ENCODE data around the gene VPS16. TPM values are rescaled to one million over a fixed set of nuclear protein-coding genes. Genes with fewer than 3 reads are reported as not detected.

The VPS16 gene
- total RNA-seq, 6 donors from 2014 or later, result 22.6 to 53.4 (median 38.2) TPM

DNA sequence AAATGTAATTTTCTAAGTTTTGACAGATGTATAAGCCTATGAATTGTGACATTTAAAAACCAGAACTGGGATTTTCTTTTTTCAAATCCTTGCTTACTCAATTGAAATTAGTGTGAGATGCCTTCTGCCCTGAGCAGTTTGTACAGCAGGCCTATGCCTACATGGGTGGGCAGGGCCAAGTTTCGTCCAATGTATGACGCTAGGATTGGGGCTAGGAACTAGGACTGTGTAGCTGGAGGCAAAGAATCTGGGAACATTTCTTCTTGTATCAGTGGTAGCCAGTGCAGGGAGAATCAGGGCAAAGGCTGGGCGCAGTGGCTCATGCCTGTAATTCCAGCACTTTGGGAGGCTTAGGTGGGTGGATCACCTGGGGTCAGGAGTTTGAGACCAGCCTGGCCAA is 28.8 kb downstream of the VPS16 start:
- H3K9me3 ChIP-seq, result no peaks in the 10 kb centered on the region
- no peak overlapping the region for H3K27ac ChIP-seq
- peaks cover 21 to 34% (median 26%) of the 10 kb centered on the region in 4 donors for H3K4me1 ChIP-seq
- no peak overlapping the region for H3K4me3 ChIP-seq
- peaks cover 0 to 24% (median 17%) of the 10 kb centered on the region in 4 donors for H3K36me3 ChIP-seq
- 90 to 93% methylated on average over 3 of the region's 3 CpGs for WGBS, 2 donors
- no peaks in the 10 kb centered on the region for H3K27me3 ChIP-seq
- DNase-seq (no peak), ATAC-seq (ENCODE audit: low FRiP score in 2 of 2) (no peak)
- no peak for TF ChIP-seq POLR2AphosphoS5 (IDR thresholded peaks at IDR 0.05)
- no peak for TF ChIP-seq POLR2A (IDR thresholded peaks at IDR 0.05)
- TF ChIP-seq, protein P1, sequence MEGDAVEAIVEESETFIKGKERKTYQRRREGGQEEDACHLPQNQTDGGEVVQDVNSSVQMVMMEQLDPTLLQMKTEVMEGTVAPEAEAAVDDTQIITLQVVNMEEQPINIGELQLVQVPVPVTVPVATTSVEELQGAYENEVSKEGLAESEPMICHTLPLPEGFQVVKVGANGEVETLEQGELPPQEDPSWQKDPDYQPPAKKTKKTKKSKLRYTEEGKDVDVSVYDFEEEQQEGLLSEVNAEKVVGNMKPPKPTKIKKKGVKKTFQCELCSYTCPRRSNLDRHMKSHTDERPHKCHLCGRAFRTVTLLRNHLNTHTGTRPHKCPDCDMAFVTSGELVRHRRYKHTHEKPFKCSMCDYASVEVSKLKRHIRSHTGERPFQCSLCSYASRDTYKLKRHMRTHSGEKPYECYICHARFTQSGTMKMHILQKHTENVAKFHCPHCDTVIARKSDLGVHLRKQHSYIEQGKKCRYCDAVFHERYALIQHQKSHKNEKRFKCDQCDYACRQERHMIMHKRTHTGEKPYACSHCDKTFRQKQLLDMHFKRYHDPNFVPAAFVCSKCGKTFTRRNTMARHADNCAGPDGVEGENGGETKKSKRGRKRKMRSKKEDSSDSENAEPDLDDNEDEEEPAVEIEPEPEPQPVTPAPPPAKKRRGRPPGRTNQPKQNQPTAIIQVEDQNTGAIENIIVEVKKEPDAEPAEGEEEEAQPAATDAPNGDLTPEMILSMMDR (IDR thresholded peaks at IDR 0.05), result no peak
- TF ChIP-seq EP300 (IDR thresholded peaks at IDR 0.05), result no peak

DNA sequence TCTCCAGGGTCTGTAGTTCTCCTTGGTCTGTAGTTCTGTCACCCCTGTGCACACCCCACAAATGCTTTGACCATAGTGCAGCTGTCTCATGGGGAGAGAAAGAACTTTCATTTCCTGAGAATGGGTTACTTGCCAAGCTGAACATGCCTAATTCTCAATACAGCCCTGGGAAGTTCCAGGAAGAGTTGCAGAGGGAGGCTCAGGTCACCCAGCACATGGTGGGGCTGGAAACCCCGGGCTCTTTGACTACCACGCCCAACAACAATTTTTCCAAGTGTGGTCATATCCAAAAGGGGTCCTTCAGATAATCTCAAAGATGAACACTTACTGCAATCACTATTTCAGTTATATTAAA is 30.5 kb downstream of the VPS16 start:
- H3K27me3 ChIP-seq, result no peaks in the 10 kb centered on the region
- no peaks in the 10 kb centered on the region for H3K9me3 ChIP-seq
- peaks cover 35 to 51% (median 42%) of the 10 kb centered on the region in 4 donors for H3K4me1 ChIP-seq
- no peak overlapping the region for H3K27ac ChIP-seq
- H3K36me3 ChIP-seq, result peaks cover 0 to 9% (median 4%) of the 10 kb centered on the region in 4 donors
- ATAC-seq (ENCODE audit: low FRiP score in 2 of 2) (no peak), DNase-seq (no peak)
- WGBS, 2 donors, result 36 to 50% methylated on average over 2 of the region's 2 CpGs
- H3K4me3 ChIP-seq, result no peak overlapping the region
- TF ChIP-seq, protein P1 (IDR thresholded peaks at IDR 0.05), result no peak
- TF ChIP-seq EP300 (IDR thresholded peaks at IDR 0.05), result no peak
- TF ChIP-seq POLR2A (IDR thresholded peaks at IDR 0.05), result no peak
- no peak for TF ChIP-seq POLR2AphosphoS5 (IDR thresholded peaks at IDR 0.05)

DNA sequence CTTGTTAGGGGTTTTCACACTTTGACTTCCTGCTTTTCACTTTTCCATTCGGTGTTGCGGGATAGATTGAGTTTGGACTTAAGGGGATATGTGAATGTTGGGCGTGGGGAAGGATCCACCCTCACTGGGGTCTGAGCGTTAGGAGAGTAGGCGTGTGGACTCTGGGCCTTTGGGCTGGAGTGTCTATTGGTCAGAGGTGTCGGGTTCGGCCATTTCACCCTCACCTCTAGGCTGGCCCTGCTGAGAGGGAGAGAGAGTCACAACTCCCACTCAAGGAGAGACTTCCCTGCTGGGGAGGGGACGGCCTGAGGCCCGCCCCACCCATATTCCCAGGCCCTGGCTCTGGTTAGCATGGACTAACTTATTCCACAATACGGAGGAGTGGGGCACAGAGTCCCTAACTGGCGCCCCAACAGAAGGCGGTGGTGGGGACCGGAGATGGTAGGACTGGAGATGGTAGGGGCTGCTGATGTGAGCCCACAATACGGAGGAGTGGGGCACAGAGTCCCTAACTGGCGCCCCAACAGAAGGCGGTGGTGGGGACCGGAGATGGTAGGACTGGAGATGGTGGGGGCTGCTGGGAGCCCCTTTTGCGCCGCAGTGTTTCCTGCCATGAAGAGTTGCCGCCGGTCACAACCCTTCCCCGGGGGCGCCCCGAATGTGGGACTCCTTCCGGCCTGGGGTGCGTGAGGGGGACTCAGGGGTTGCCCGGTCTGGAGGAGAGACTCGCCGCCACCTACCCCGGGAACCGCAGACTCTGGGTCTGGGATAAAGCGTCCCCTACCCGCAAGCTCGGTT is 31.3 kb downstream of the VPS16 start:
- ATAC-seq (ENCODE audit: low FRiP score in 2 of 2) (peak; percentile 5 to 28), DNase-seq (peak in 1 of 2 donors; percentile 27)
- H3K36me3 ChIP-seq, result peaks cover 0 to under 1% (median 0%) of the 10 kb centered on the region in 4 donors
- 22 to 42% methylated on average over 17 to 34 of the region's 34 CpGs for WGBS, 2 donors
- peaks cover 35 to 55% (median 44%) of the 10 kb centered on the region in 4 donors for H3K4me1 ChIP-seq
- no peaks in the 10 kb centered on the region for H3K27me3 ChIP-seq
- peak overlapping the region in 2 of 4 donors; percentile 87 to 95 for H3K27ac ChIP-seq
- TF ChIP-seq POLR2AphosphoS5 (IDR thresholded peaks at IDR 0.05), result no peak
- H3K4me3 ChIP-seq, result peak overlapping the region; percentile 40 to 98 (median 94)
- H3K9me3 ChIP-seq, result no peaks in the 10 kb centered on the region

DNA sequence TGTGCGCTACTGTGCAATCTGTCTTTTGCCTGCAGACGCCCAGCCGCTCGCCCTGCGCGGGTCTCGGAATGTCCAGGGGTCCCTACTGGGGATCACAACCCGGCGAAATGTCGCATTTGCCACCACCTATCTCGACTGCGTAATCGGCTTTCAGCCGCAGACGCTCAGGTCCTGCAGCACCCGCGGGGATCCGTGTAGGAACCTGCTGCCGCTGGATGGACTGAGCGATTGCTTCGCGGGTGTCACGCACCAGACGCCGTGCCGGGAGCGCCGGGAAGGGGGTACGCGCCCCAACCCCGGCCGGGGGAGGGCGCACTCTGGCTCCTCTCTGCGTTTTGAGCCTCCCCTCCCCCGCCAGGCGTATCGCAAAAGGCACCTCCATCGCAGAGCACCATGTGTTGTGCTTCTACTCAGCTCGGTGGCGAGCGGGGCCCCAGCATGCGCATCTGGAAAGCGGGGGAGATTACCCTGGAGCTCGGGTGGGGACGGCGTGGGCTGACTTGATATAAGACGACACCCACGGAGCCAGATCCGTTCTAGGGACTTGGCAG is 32.0 kb downstream of the VPS16 start:
- ATAC-seq (ENCODE audit: low FRiP score in 2 of 2), result peak; percentile 66 to 72
- H3K9me3 ChIP-seq, result no peaks in the 10 kb centered on the region
- DNase-seq, result peak; percentile 79 to 91
- no peaks in the 10 kb centered on the region for H3K27me3 ChIP-seq
- peaks cover 35 to 55% (median 44%) of the 10 kb centered on the region in 4 donors for H3K4me1 ChIP-seq
- peak overlapping the region; percentile 40 to 98 (median 94) for H3K4me3 ChIP-seq
- WGBS, 2 donors, result 0 to 2% methylated on average over 11 to 28 of the region's 49 CpGs
- TF ChIP-seq, protein P1 (IDR thresholded peaks at IDR 0.05), result peak in 4 of 6 experiments; percentile 22 to 47 (median 28)
- no peak for TF ChIP-seq POLR2AphosphoS5 (IDR thresholded peaks at IDR 0.05)
- H3K36me3 ChIP-seq, result no peaks in the 10 kb centered on the region
- peak overlapping the region in 2 of 4 donors; percentile 87 to 95 for H3K27ac ChIP-seq

DNA sequence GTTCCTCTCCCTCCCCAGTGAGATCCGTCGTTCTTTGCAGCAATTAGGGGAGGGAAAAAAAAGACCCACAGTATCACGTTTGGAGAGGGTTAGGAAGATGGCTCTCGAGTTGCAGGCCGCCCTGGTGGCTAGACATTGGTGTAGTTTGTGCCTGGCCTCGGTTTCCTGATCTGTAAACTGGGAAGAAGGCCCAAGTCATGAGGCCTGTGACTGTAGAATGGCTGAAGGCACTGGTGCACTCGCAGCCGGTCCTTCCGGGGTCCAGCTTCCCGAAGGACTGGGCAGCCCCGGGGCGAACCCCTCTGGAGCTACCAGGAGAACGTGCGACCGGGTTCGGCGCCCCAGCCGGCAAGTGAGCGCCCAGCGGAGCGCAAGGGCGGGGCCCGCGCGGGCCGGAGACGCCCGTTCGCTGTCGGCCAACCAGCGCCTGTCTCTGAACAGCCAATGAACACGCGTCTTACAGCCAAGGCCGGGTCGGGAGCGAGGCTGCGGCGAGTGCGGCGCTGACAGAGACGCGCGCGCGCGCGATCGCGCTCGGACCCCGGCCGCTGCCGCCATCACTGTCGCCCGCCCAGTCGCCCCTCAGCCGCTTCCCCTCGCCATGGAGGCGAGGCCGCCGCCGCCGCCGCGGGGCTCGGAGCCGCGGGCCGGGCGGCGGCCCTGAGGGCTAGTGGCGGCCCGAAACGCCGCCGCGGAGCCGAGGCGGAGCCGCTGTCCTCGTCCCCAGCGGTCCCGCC is 32.6 kb downstream of the VPS16 start, which contains the start of gene PTPRA:
TSS of gene PTPRA (plus strand) at position 472 of the 737 bp plus-strand sequence. CDS start 90,797 bp downstream, outside the sequence.
- Histone ChIP-seq H3K27ac (peak within 1 kb of the TSS; percentile 78 to 95 (median 85)), H3K4me3 (peak within 1 kb of the TSS; percentile 90 to 98 (median 96)), H3K36me3 (no peaks in the 10 kb centered on the region), H3K27me3 (no peaks in the 10 kb centered on the region), H3K9me3 (no peaks in the 10 kb centered on the region), H3K4me1 (peaks cover 35 to 55% (median 43%) of the 10 kb centered on the region in 4 donors)
- TF ChIP-seq, protein P1 (IDR thresholded peaks at IDR 0.05), result peak in 1 of 6 experiments; percentile 3
- TF ChIP-seq POLR2AphosphoS5 (IDR thresholded peaks at IDR 0.05) (peak; percentile 62 to 86), EP300 (IDR thresholded peaks at IDR 0.05) (no peak), POLR2A (IDR thresholded peaks at IDR 0.05) (peak in 3 of 4 donors; percentile 52 to 93 (median 78))
- WGBS, 2 donors, result 0% methylated on average over 15 of the region's 83 CpGs
- peak; percentile 95 to 97 for DNase-seq
- peak; percentile 96 to 98 for ATAC-seq (ENCODE audit: low FRiP score in 2 of 2)
